Measurements from ENCODE around the gene MAP3K3. TPM values are rescaled to one million over a fixed set of nuclear protein-coding genes. Genes with fewer than 3 reads are reported as not detected.

Gene MAP3K3
- total RNA-seq, result 15.0 and 16.7 TPM in 2 replicates

DNA sequence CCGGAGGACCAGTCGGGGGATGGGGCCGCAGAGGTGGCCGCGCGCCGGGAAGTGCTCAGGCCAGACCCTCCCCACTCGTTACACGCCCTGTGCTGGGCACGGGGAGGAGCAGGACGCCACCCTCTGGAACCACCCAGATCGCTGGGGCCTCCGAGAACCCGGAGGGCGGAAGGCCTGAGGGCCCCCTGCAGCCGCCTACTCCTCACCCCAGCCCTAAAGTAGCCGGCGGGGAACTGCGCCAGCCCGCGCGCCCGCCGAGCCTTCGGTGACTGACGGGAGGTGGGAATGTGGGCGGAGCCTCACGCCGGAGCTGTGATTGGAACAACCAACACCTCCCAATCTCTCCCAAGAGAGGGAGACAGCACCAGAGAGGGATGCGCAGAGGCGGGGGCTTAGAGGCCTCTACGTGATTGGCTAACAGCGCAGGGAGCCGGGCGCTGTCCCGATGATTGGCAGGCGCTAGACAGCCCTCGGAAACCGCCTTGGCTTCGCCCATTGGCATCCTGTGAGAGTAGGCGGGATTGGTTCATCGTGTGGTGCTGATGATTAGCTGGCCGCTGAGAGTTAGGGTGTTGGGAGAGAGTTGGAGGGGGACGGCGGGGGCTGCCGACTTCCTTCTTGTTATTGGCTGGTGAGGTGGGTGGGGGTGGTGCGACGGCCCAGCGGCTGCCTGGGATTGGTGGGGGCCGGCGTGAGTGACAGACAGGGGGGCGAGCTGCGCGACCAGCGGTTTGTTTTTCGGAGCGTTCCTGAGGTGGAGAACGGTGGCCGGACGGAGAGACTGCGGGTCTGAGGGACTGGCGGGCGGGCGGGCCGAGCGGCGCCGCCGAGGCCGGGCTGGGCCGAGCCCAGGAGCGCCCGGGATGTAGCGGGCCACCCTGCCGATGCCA lies at the start of gene MAP3K3:
TSS of gene MAP3K3 (plus strand) at position 734 of the 890 bp plus-strand sequence. CDS start 343 bp downstream, outside the sequence.

DNA sequence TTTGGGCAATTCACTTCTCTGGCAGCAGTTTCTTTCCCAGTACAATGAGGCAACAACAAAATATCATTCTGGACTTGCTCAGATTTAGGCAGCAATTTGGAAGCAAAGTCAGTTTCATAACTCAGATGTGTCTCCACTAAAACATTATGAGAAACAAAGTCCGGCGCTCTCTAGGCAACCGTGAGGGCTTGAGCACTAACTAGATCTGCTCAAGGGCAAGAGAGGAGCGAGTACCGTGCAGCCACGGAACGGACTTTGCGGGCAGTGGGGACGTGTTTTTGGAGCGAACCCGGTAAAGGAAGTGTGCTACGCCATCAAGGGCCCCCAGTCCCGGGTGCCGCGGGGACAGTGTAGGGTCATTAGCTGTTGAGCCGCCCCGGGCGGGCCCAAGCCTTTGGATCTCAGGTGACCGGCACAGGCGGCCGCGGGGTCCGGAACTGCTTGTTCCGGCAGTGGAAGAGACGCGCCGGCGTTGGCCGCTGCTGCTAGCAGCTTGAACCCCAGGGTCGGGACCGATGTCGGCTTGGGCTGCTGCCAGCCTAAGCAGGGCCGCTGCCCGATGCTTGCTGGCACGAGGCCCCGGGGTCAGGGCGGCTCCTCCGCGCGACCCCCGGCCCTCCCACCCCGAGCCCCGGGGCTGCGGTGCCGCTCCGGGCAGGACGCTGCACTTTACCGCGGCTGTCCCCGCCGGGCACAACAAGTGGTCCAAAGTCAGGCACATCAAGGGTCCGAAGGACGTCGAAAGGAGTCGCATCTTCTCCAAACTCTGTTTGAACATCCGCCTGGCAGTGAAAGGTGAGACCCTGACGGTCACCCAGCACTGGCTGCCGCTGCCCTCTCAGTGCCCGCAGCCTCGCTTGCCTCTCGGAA lies 21.4 kb upstream of the MAP3K3 start, which contains the start of gene TACO1:
TSS of gene TACO1 (plus strand) at position 327 of the 870 bp plus-strand sequence. CDS start at position 516, 189 bp downstream.

DNA sequence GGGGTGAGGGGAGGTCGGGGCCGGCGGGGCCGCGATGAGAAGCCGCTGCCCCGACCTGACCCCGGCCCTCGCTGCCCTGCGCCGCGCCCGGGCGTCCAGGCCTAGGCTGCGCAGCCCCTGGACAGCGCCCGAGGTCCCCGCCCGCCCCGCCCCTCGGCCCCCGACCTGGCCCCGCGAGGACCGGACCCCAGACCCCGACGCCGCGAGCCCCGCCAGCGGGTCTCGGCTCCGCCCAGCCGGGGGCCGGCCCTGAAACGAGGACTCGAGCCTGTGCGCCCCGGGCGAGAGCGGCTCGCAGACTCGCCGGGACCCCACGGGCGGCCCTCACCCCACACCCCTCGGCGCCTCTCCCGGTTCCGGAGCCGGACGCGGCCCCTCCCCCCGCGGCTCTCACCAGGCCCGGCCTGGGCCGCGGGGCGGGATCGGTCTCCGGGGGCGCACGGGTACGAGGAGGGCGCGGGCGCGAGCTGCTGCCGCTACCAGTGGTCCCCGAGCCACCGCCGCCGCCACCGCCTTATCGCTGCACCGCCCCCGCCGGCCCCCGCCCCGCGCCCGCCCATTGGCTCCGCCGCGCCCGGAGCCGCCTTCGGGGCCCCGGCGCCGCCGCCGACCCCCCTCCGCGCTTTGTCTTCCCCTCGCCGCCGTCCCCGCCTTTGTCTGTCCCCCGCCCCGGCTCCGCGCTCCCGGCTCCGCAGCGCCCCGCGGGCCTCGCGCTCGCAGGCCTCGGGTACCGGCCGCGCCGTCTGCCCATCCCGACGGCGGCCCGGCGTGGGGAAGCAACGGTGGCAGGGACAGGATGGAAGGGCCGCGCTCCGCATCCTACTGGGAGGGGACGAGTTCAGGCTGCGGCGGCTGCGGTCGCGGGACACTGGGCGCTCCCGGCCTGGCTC lies 77.7 kb downstream of the MAP3K3 start, which contains the start of gene LIMD2:
TSS of gene LIMD2 (minus strand) at position 488 of the 890 bp plus-strand sequence. CDS start 827 bp downstream, outside the sequence.

DNA sequence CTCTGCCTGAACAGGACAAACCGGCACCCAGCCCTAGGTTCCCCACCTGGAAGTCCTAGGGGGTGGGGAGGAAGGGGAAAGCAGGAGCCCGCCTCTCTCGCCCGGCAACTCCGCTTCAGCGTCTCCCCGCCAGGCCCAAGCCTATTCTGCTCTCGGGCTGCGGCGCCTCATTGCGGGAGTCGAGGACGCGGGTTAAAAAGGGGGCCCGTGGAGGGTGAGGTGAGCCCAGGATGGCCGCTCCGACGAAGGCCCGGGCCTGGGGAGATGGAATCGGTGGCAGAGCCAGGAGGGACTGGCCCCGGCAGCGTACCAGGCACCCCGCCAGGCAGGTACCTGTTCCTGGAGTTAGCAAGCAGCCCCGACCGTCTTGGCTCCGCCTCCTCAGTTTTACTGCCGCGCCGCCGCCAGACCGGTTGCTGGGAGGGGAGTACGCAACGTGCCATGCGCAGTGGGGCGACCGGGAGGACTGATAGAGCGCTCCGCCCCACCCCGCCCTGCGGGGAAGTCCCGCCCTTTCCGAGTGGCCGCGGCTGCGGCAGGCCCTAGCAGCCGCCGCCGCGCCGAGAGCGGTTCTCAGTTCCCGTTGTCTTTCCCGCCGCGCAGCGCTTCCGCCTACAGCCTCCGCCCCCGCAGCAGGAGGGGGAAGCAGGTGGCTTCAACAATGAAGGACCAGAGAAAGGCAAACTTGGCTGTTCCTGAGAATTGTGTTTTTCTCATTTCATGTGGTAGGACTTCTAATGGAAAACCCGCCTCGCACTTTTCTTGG lies 119.4 kb downstream of the MAP3K3 start, which contains the start of gene STRADA:
TSS of gene STRADA (minus strand) at position 392 of the 766 bp plus-strand sequence. CDS start 13,430 bp downstream, outside the sequence.

Other genes starting within 250 kb of the MAP3K3 start
- 21.9 and 24.1 TPM in 2 replicates for gene CYB561, start 176.1 kb upstream of the MAP3K3 start, total RNA-seq
- gene ACE, start 145.4 kb upstream of the MAP3K3 start, total RNA-seq, result 0.15 and 0.78 TPM in 2 replicates
- not detected in 2 replicates for gene KCNH6, start 99.1 kb upstream of the MAP3K3 start, total RNA-seq
- 28.4 and 31.6 TPM in 2 replicates for gene DCAF7, start 71.9 kb upstream of the MAP3K3 start, total RNA-seq
- 15.7 and 29.0 TPM in 2 replicates for gene TACO1, start 21.5 kb upstream of the MAP3K3 start, total RNA-seq
- 9.2 and 30.8 TPM in 2 replicates for gene LIMD2, start 77.7 kb downstream of the MAP3K3 start, total RNA-seq
- 12.2 and 13.2 TPM in 2 replicates for gene STRADA, start 119.4 kb downstream of the MAP3K3 start, total RNA-seq
- gene CCDC47, start 151.2 kb downstream of the MAP3K3 start, total RNA-seq, result 24.7 and 29.5 TPM in 2 replicates
- 25.2 and 28.5 TPM in 2 replicates for gene DDX42, start 151.8 kb downstream of the MAP3K3 start, total RNA-seq
- 52.4 and 91.7 TPM in 2 replicates for gene PSMC5, start 205.0 kb downstream of the MAP3K3 start, total RNA-seq
- gene FTSJ3, start 205.2 kb downstream of the MAP3K3 start, total RNA-seq, result 45.0 and 48.1 TPM in 2 replicates
- 102 and 138 TPM in 2 replicates for gene SMARCD2, start 220.3 kb downstream of the MAP3K3 start, total RNA-seq

Measured in hair follicular keratinocyte (primary cell).